Measurements from ENCODE around the gene HOXA9.
A peak's percentile ranks its signal among the peaks of the same experiment; 100 is the strongest.

- TF ChIP-seq CTCF (IDR thresholded peaks at IDR 0.05; ENCODE audit: poor library complexity) (no peak), EZH2 (IDR thresholded peaks at IDR 0.05; ENCODE audit: borderline replicate concordance) (peak; percentile 60), EZH2phosphoT487 (IDR thresholded peaks at IDR 0.05; ENCODE audit: low read depth, severe bottlenecking, unreplicated experiment) (peak; percentile 10)
Measured at GRCh38 chr7:27185854-27186667, 20.7 kb upstream of the HOXA9 start.

Data from hepatocyte (in vitro differentiated cells).